SK-N-SH (cell line): ENCODE measurements around the gene NLN.

Experiments
- EP300 ChIP-seq, 2 experiments: IDR thresholded peaks; 2 replicates each; pipeline versions ENCODE4 v1.4.0 to v1.6.1; 2012; ENCODE audit warnings: borderline replicate concordance in 1 of 2, low read depth in 1 of 2, low read length in 1 of 2
- FOSL2 ChIP-seq: IDR thresholded peaks from 2 replicates; pipeline ENCODE4 v1.4.0; 2012; ENCODE audit warnings: low read depth, mild to moderate bottlenecking, moderate library complexity, borderline replicate concordance
- FOXM1 ChIP-seq: IDR thresholded peaks from 2 replicates; pipeline ENCODE4 v1.4.0; 2012; ENCODE audit warnings: low read depth, mild to moderate bottlenecking
- NFIC ChIP-seq: IDR thresholded peaks from 2 replicates; pipeline ENCODE4 v1.4.0; 2012; ENCODE audit warnings: borderline replicate concordance
- POLR2AphosphoS5 ChIP-seq: IDR thresholded peaks from 2 replicates; pipeline ENCODE4 v1.6.1; 2012; ENCODE audit warnings: low read depth, low read length
- RAD21 ChIP-seq: IDR thresholded peaks from 2 replicates; pipeline ENCODE4 v1.6.1; 2012; ENCODE audit warnings: mild to moderate bottlenecking, low read length
- TAF1 ChIP-seq: IDR thresholded peaks from 2 replicates; pipeline ENCODE4 v1.6.1; 2012; ENCODE audit warnings: low read depth, mild to moderate bottlenecking, low read length, moderate library complexity, borderline replicate concordance
- YY1 ChIP-seq: IDR thresholded peaks from 2 replicates; pipeline ENCODE4 v1.4.0; 2012; ENCODE audit warnings: low read depth, mild to moderate bottlenecking
- TF ChIP-seq, protein P1 (sequence below): fragments of 200-600 bp; sonication (generic); IDR thresholded peaks from 2 replicates; pipeline ENCODE4 v1.6.1; 2017; ENCODE audit warnings: antibody characterized with exemption, mild to moderate bottlenecking, moderate library complexity
- TF ChIP-seq, protein P2 (sequence below): IDR thresholded peaks from 2 replicates; pipeline ENCODE4 v1.6.1; 2012; ENCODE audit warnings: mild to moderate bottlenecking, low read depth, low read length, moderate library complexity
- TF ChIP-seq, protein P3 (sequence below): IDR thresholded peaks from 2 replicates; pipeline ENCODE4 v1.4.0; 2012; ENCODE audit warnings: low read depth, borderline replicate concordance

DNA sequence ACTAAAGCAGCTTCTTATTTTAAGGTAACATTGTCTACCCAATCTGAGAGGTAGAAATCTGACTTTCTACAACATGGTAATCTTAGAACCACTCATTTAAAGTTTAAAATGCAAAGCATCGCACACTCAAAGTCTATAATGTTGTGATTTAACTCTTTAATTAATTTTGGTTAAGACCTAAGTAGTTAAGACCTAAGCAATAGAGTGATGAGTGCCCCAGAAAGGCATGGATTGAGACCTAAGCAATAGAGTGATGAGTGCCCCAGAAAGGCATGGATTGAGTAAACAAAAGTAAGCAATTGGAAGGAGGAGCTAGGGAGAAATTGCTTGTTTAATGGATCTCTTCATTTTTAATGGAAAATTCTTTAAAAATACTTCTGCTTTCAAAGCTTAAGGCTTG lies 86.8 kb downstream of the NLN start:
- TF ChIP-seq, protein P1, sequence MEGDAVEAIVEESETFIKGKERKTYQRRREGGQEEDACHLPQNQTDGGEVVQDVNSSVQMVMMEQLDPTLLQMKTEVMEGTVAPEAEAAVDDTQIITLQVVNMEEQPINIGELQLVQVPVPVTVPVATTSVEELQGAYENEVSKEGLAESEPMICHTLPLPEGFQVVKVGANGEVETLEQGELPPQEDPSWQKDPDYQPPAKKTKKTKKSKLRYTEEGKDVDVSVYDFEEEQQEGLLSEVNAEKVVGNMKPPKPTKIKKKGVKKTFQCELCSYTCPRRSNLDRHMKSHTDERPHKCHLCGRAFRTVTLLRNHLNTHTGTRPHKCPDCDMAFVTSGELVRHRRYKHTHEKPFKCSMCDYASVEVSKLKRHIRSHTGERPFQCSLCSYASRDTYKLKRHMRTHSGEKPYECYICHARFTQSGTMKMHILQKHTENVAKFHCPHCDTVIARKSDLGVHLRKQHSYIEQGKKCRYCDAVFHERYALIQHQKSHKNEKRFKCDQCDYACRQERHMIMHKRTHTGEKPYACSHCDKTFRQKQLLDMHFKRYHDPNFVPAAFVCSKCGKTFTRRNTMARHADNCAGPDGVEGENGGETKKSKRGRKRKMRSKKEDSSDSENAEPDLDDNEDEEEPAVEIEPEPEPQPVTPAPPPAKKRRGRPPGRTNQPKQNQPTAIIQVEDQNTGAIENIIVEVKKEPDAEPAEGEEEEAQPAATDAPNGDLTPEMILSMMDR, result no peak
- TF ChIP-seq FOSL2 (no peak), RAD21 (no peak), NFIC (no peak), EP300 (IDR thresholded peaks at IDR 0.05; ENCODE audit: borderline replicate concordance in 1 of 2, low read depth in 1 of 2, low read length in 1 of 2) (no peak), YY1 (no peak), TAF1 (no peak), POLR2AphosphoS5 (no peak), FOXM1 (no peak)
- TF ChIP-seq, protein P2, sequence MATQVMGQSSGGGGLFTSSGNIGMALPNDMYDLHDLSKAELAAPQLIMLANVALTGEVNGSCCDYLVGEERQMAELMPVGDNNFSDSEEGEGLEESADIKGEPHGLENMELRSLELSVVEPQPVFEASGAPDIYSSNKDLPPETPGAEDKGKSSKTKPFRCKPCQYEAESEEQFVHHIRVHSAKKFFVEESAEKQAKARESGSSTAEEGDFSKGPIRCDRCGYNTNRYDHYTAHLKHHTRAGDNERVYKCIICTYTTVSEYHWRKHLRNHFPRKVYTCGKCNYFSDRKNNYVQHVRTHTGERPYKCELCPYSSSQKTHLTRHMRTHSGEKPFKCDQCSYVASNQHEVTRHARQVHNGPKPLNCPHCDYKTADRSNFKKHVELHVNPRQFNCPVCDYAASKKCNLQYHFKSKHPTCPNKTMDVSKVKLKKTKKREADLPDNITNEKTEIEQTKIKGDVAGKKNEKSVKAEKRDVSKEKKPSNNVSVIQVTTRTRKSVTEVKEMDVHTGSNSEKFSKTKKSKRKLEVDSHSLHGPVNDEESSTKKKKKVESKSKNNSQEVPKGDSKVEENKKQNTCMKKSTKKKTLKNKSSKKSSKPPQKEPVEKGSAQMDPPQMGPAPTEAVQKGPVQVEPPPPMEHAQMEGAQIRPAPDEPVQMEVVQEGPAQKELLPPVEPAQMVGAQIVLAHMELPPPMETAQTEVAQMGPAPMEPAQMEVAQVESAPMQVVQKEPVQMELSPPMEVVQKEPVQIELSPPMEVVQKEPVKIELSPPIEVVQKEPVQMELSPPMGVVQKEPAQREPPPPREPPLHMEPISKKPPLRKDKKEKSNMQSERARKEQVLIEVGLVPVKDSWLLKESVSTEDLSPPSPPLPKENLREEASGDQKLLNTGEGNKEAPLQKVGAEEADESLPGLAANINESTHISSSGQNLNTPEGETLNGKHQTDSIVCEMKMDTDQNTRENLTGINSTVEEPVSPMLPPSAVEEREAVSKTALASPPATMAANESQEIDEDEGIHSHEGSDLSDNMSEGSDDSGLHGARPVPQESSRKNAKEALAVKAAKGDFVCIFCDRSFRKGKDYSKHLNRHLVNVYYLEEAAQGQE, result no peak
- TF ChIP-seq, protein P3, sequence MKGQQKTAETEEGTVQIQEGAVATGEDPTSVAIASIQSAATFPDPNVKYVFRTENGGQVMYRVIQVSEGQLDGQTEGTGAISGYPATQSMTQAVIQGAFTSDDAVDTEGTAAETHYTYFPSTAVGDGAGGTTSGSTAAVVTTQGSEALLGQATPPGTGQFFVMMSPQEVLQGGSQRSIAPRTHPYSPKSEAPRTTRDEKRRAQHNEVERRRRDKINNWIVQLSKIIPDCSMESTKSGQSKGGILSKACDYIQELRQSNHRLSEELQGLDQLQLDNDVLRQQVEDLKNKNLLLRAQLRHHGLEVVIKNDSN, result no peak
